GM23338 (cell line): ENCODE measurements around the gene XPNPEP1. TPM values are rescaled to one million over a fixed set of nuclear protein-coding genes. Genes with fewer than 3 reads are reported as not detected.

Source experiments
- ATAC-seq: fragments of 200-7000 bp; cut with Tn5 transposase; 3 replicates; pipeline ENCODE4 v1.9.1; 2020
- DNase-seq: peaks from one replicate; pipeline ENCODE4 v3.0.0-alpha.2; 2015; ENCODE audit warnings: low spot score
- H2AFZ ChIP-seq: fragments of 200-600 bp; sonication (generic); 2 replicates; pipeline ENCODE4 v1.8.0; 2016; ENCODE audit warnings: antibody characterized with exemption, mild to moderate bottlenecking, moderate library complexity
- H3F3A ChIP-seq: fragments of 200-600 bp; sonication (generic); replicated peaks from 2 replicates; pipeline ENCODE4 v1.8.0; 2017; ENCODE audit warnings: antibody characterized with exemption, mixed run types, low read depth
- H3K27ac ChIP-seq: fragments of 200-600 bp; sonication (generic); 2 replicates; pipeline ENCODE4 v1.6.1; 2016; ENCODE audit warnings: low read depth
- H3K27me3 ChIP-seq: fragments of 200-600 bp; sonication (generic); 2 replicates; pipeline ENCODE4 v1.8.0; 2016; ENCODE audit warnings: mild to moderate bottlenecking, mixed run types, moderate library complexity; ENCODE audit not compliant: insufficient read depth
- H3K36me3 ChIP-seq: fragments of 200-600 bp; sonication (generic); 2 replicates; pipeline ENCODE4 v1.8.0; 2016; ENCODE audit warnings: mild to moderate bottlenecking; ENCODE audit not compliant: insufficient read depth
- H3K4me1 ChIP-seq: fragments of 200-600 bp; sonication (generic); 2 replicates; pipeline ENCODE4 v1.8.0; 2016; ENCODE audit warnings: mild to moderate bottlenecking, moderate library complexity; ENCODE audit not compliant: insufficient read depth
- H3K4me2 ChIP-seq: fragments of 200-600 bp; sonication (generic); 2 replicates; pipeline ENCODE4 v1.7.1; 2017; ENCODE audit warnings: mixed run types
- H3K4me3 ChIP-seq: fragments of 200-600 bp; sonication (generic); 2 replicates; pipeline ENCODE4 v1.6.1; 2016; ENCODE audit warnings: mixed run types
- H3K79me2 ChIP-seq: fragments of 200-600 bp; sonication (generic); replicated peaks from 2 replicates; pipeline ENCODE4 v1.8.0; 2017; ENCODE audit warnings: mild to moderate bottlenecking; ENCODE audit not compliant: insufficient read depth
- H3K9me2 ChIP-seq: fragments of 200-600 bp; sonication (generic); 2 replicates; pipeline ENCODE4 v1.8.0; 2017; ENCODE audit not compliant: insufficient read depth
- H4K20me1 ChIP-seq: fragments of 200-600 bp; sonication (generic); replicated peaks from 2 replicates; pipeline ENCODE4 v1.8.0; 2017; ENCODE audit warnings: mild to moderate bottlenecking; ENCODE audit not compliant: insufficient read depth
- H3K27ac Mint-ChIP-seq: 2 replicates; pipeline ENCODE4 v1.8.0; 2020; ENCODE audit warnings: inconsistent platforms, mild to moderate bottlenecking, moderate library complexity, mixed read lengths
- H3K27me3 Mint-ChIP-seq: 3 replicates; pipeline ENCODE4 v1.8.0; 2022; ENCODE audit warnings: low read depth, mild to moderate bottlenecking, moderate library complexity, mixed read lengths, inconsistent platforms; ENCODE audit not compliant: insufficient read depth, poor library complexity
- H3K36me3 Mint-ChIP-seq: 3 replicates; pipeline ENCODE4 v1.8.0; 2021; ENCODE audit warnings: low read depth, mild to moderate bottlenecking, inconsistent platforms, moderate library complexity, mixed read lengths
- H3K4me1 Mint-ChIP-seq: 3 replicates; pipeline ENCODE4 v1.8.0; 2020; ENCODE audit warnings: mild to moderate bottlenecking, inconsistent platforms, mixed read lengths
- H3K4me3 Mint-ChIP-seq: 3 replicates; pipeline ENCODE4 v1.8.0; 2021; ENCODE audit warnings: moderate library complexity, mild to moderate bottlenecking, inconsistent platforms, mixed read lengths
- H3K9me3 Mint-ChIP-seq: 3 replicates; pipeline ENCODE4 v1.8.0; 2020; ENCODE audit warnings: moderate library complexity, mild to moderate bottlenecking, inconsistent platforms, mixed read lengths
- CREB1 ChIP-seq: fragments of 250-450 bp; sonication (Bioruptor Pico); IDR thresholded peaks from 2 replicates; pipeline ENCODE4 v1.5.0; 2020; ENCODE audit warnings: low read depth, mild to moderate bottlenecking, moderate library complexity
- ETS1 ChIP-seq: IDR thresholded peaks from 2 replicates; pipeline ENCODE4 v1.6.1; 2016; ENCODE audit warnings: antibody characterized with exemption
- EZH2 ChIP-seq: fragments of 200-600 bp; sonication (generic); IDR thresholded peaks from one replicate; pipeline ENCODE4 v1.8.0; 2017; ENCODE audit warnings: antibody characterized with exemption, mild to moderate bottlenecking, low read depth; ENCODE audit not compliant: unreplicated experiment
- EZH2phosphoT487 ChIP-seq: fragments of 200-600 bp; sonication (generic); IDR thresholded peaks from one replicate; pipeline ENCODE4 v1.8.1; 2018; ENCODE audit warnings: antibody characterized with exemption; ENCODE audit not compliant: unreplicated experiment
- JUNB ChIP-seq: IDR thresholded peaks from one replicate; pipeline ENCODE4 v1.6.1; 2016; ENCODE audit warnings: antibody characterized with exemption; ENCODE audit not compliant: unreplicated experiment
- NANOG ChIP-seq: IDR thresholded peaks from 2 replicates; pipeline ENCODE4 v1.6.1; 2016; ENCODE audit warnings: antibody characterized with exemption, borderline replicate concordance
- POLR2AphosphoS5 ChIP-seq: IDR thresholded peaks from 2 replicates; pipeline ENCODE4 v1.6.1; 2016; ENCODE audit warnings: antibody characterized with exemption, low read depth
- REST ChIP-seq: IDR thresholded peaks from one replicate; pipeline ENCODE4 v1.6.1; 2018; ENCODE audit warnings: antibody characterized with exemption; ENCODE audit not compliant: unreplicated experiment
- STAT1 ChIP-seq: IDR thresholded peaks from one replicate; pipeline ENCODE4 v1.6.1; 2016; ENCODE audit warnings: antibody characterized with exemption; ENCODE audit not compliant: unreplicated experiment
- ZNF114 ChIP-seq: fragments of 250-450 bp; sonication (Bioruptor Pico); IDR thresholded peaks from 2 replicates; pipeline ENCODE4 v1.5.0; 2020; ENCODE audit warnings: mild to moderate bottlenecking, moderate library complexity
- ZNF331 ChIP-seq: fragments of 250-450 bp; sonication (Bioruptor Pico); IDR thresholded peaks from 2 replicates; pipeline ENCODE4 v1.5.0; 2020; ENCODE audit warnings: low read depth, mild to moderate bottlenecking, moderate library complexity
- polyA plus RNA-seq: library from polyadenylated mRNA; unstranded; fragments of >200 nt; fragmentation: Nextera tagmentation; extraction: Ambion mirVana; gene quantifications from 2 replicates; pipeline ENCODE4 v1.2.1, GENCODE V29; 2016
- total RNA-seq: library from RNA; depleted of rRNA; stranded (reverse); fragments of >200 nt; shearing (Covaris generic); gene quantifications from 2 replicates; pipeline ENCODE4 v1.2.3, GENCODE V29; 2014
- TF ChIP-seq, protein P1 (sequence below), 2 experiments: fragments of 200-600 bp in 1 of 2; sonication (generic) in 1 of 2; conservative IDR thresholded peaks; 2 replicates each; pipeline versions ENCODE4 v1.5.1 to v1.6.1; 2016 to 2017; ENCODE audit warnings: antibody characterized with exemption in 2 of 2, low read depth in 2 of 2, mild to moderate bottlenecking in 2 of 2, moderate library complexity in 1 of 2

Gene XPNPEP1
- total and polyA plus RNA-seq, 2 experiments from 2014 or later = 17.5 to 55.8 TPM

DNA sequence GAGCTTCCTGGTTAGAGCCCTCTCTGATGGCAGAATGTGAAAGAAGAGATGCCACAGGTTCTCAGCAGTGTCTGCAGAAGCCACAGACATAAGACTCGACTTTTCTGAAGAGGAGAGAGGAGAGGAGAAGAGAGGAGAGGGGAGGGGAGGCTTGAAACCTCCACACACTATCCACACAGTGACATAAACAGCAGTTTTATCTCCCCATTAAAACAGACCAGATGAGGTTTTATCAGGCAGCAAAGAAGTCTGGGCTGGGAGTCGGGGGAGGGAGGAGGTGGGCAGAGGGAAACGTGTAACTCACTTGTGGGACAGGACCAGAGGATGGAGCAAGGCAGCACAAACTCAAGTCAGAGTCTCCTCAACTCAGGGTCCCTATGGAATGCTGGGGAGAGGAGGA lies 76.5 kb downstream of the XPNPEP1 start:
- DNase-seq (no peak), ATAC-seq (no peak)
- Histone ChIP-seq H4K20me1 (no peaks in the 10 kb centered on the region), H3K9me2 (no peaks in the 10 kb centered on the region), H3K4me1 (no peaks in the 10 kb centered on the region; the same call in 1 of the 2 replicates), H3K27me3 (no peaks in the 10 kb centered on the region), H3K4me2 (no peak overlapping the region), H2AFZ (no peak overlapping the region), H3K4me3 (no peak overlapping the region), H3K36me3 (no peaks in the 10 kb centered on the region), H3F3A (no peaks in the 10 kb centered on the region), H3K79me2 (no peaks in the 10 kb centered on the region), H3K27ac (no peak overlapping the region)
- no peaks in the 10 kb centered on the region; the same call in 2 of the 3 replicates for H3K9me3 Mint-ChIP-seq
- no peaks in the 10 kb centered on the region for H3K36me3 Mint-ChIP-seq
- TF ChIP-seq EZH2phosphoT487 (no peak), ZNF114 (CRISPR knock-in tag) (no peak), JUNB (no peak), STAT1 (no peak), ZNF331 (CRISPR knock-in tag) (no peak), REST (no peak), CREB1 (CRISPR knock-in tag) (no peak), EZH2 (no peak), POLR2AphosphoS5 (no peak), ETS1 (no peak), NANOG (no peak)
- TF ChIP-seq, protein P1, sequence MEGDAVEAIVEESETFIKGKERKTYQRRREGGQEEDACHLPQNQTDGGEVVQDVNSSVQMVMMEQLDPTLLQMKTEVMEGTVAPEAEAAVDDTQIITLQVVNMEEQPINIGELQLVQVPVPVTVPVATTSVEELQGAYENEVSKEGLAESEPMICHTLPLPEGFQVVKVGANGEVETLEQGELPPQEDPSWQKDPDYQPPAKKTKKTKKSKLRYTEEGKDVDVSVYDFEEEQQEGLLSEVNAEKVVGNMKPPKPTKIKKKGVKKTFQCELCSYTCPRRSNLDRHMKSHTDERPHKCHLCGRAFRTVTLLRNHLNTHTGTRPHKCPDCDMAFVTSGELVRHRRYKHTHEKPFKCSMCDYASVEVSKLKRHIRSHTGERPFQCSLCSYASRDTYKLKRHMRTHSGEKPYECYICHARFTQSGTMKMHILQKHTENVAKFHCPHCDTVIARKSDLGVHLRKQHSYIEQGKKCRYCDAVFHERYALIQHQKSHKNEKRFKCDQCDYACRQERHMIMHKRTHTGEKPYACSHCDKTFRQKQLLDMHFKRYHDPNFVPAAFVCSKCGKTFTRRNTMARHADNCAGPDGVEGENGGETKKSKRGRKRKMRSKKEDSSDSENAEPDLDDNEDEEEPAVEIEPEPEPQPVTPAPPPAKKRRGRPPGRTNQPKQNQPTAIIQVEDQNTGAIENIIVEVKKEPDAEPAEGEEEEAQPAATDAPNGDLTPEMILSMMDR (conservative IDR thresholded peaks at IDR 0.05; ENCODE audit: low read depth in 2 of 2) = no peak
- H3K4me1 Mint-ChIP-seq = no peaks in the 10 kb centered on the region
- no peak overlapping the region for H3K4me3 Mint-ChIP-seq
- H3K27ac Mint-ChIP-seq = no peak overlapping the region
- H3K27me3 Mint-ChIP-seq = peaks cover 5% of the 10 kb centered on the region
